ENCODE measurements around the gene CLCN4.

GRCh38 chrX:10165580-10166247 lies 8.9 kb downstream of the CLCN4 start:
- TF ChIP-seq, protein P1, sequence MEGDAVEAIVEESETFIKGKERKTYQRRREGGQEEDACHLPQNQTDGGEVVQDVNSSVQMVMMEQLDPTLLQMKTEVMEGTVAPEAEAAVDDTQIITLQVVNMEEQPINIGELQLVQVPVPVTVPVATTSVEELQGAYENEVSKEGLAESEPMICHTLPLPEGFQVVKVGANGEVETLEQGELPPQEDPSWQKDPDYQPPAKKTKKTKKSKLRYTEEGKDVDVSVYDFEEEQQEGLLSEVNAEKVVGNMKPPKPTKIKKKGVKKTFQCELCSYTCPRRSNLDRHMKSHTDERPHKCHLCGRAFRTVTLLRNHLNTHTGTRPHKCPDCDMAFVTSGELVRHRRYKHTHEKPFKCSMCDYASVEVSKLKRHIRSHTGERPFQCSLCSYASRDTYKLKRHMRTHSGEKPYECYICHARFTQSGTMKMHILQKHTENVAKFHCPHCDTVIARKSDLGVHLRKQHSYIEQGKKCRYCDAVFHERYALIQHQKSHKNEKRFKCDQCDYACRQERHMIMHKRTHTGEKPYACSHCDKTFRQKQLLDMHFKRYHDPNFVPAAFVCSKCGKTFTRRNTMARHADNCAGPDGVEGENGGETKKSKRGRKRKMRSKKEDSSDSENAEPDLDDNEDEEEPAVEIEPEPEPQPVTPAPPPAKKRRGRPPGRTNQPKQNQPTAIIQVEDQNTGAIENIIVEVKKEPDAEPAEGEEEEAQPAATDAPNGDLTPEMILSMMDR (IDR thresholded peaks at IDR 0.05 in 8 of 11, conservative IDR thresholded peaks at IDR 0.05 in 3 of 11), result no peak
- TF ChIP-seq POLR2A (IDR thresholded peaks at IDR 0.05), result no peak
